B cell (primary cell): Measurements from ENCODE around the gene MLLT3. TPM values are rescaled to one million over a fixed set of nuclear protein-coding genes. Genes with fewer than 3 reads are reported as not detected.

Experiments
- ATAC-seq: fragments of 200-7000 bp; cut with Tn5 transposase; one replicate; pipeline ENCODE4 v1.10.0; 2021; ENCODE audit warnings: low read depth, mild to moderate bottlenecking, moderate number of reproducible peaks, moderate library complexity
- CTCF ChIA-PET: fragments of 350-600 bp; sonication (Branson Sonifier 250); formaldehyde crosslinking; loops from one replicate; lab custom pipeline; 2021; ENCODE audit warnings: antibody characterized with exemption, inconsistent platforms; lab: Charles Lee
- POLR2A ChIA-PET: fragments of 350-600 bp; sonication (Branson Sonifier 250); formaldehyde crosslinking; loops from one replicate; lab custom pipeline; 2021; ENCODE audit warnings: antibody characterized with exemption; lab: Charles Lee
- DNase-seq: peaks from one replicate; pipeline ENCODE4 v3.0.0; 2013
- H2AFZ ChIP-seq: 2 replicates; pipeline ENCODE4 v1.6.1; 2012; ENCODE audit warnings: mild to moderate bottlenecking, low read depth, low read length; ENCODE audit not compliant: insufficient read depth, poor library complexity, severe bottlenecking
- H3K27ac ChIP-seq, 2 donors: 1 replicate in 1 of 2; 2 replicates in 1 of 2; pipeline ENCODE4 v1.5.1; 2012 to 2013; ENCODE audit warnings: low read length in 2 of 2, mild to moderate bottlenecking in 2 of 2, moderate library complexity in 1 of 2
- H3K27me3 ChIP-seq, 4 experiments: fragments of 200-600 bp in 1 of 4; sonication (generic) in 1 of 4; replicated peaks in 1 of 4; 1 replicate in 2 of 4; 2 replicates in 2 of 4; pipeline versions ENCODE4 v1.6.1 to v1.7.0; 2013 to 2016; ENCODE audit warnings: low read length in 3 of 4, mild to moderate bottlenecking in 2 of 4, mixed read lengths in 1 of 4, moderate library complexity in 1 of 4; ENCODE audit not compliant: insufficient read depth in 4 of 4, control insufficient read depth in 3 of 4; ENCODE audit errors: control extremely low read depth in 1 of 4
- H3K36me3 ChIP-seq, 2 experiments: replicated peaks in 1 of 2; 1 replicate in 1 of 2; 2 replicates in 1 of 2; pipeline versions ENCODE4 v1.6.1 to v1.7.1; 2013; ENCODE audit warnings: low read length in 1 of 2; ENCODE audit not compliant: insufficient read depth in 2 of 2, control insufficient read depth in 1 of 2; ENCODE audit errors: control extremely low read depth in 1 of 2, extremely low read depth in 1 of 2
- H3K4me1 ChIP-seq, 2 donors: fragments of 200-600 bp in 1 of 2; sonication (generic) in 1 of 2; 1 replicate in 1 of 2; 2 replicates in 1 of 2; pipeline versions ENCODE4 v1.5.1 to v1.6.1; 2013 to 2017; ENCODE audit warnings: low read length in 2 of 2; ENCODE audit not compliant: control insufficient read depth in 2 of 2, insufficient read depth in 2 of 2
- H3K4me2 ChIP-seq: replicated peaks from 2 replicates; pipeline ENCODE3; 2012; ENCODE audit warnings: mild to moderate bottlenecking, low read depth, low read length; ENCODE audit not compliant: poor library complexity, severe bottlenecking
- H3K4me3 ChIP-seq, 5 experiments: fragments of 200-600 bp in 1 of 5; sonication (generic) in 1 of 5; 1 replicate in 3 of 5; 2 replicates in 2 of 5; pipeline versions ENCODE4 v1.5.1 to v1.7.0; 2011 to 2016; ENCODE audit warnings: low read length in 4 of 5, mild to moderate bottlenecking in 4 of 5, low read depth in 2 of 5, control low read depth in 1 of 5, moderate library complexity in 1 of 5; ENCODE audit not compliant: insufficient read depth in 1 of 5; ENCODE audit errors: control extremely low read depth in 1 of 5, extremely low read depth in 1 of 5
- H3K79me2 ChIP-seq: fragments of 200-600 bp; sonication (generic); one replicate; pipeline ENCODE4 v1.6.0; 2016; ENCODE audit warnings: low read length; ENCODE audit not compliant: control insufficient read depth, insufficient read depth
- H3K9ac ChIP-seq: fragments of 200-600 bp; sonication (generic); 2 replicates; pipeline ENCODE4 v1.6.1; 2017; ENCODE audit warnings: mild to moderate bottlenecking, low read length, moderate library complexity
- H3K9me3 ChIP-seq, 3 donors: one replicate each; pipeline versions ENCODE4 v1.6.1 to v1.7.1; 2013; ENCODE audit warnings: low read length in 2 of 3; ENCODE audit not compliant: control insufficient read depth in 2 of 3, insufficient read depth in 1 of 3; ENCODE audit errors: control extremely low read depth in 1 of 3
- H4K20me1 ChIP-seq: 2 replicates; pipeline ENCODE4 v1.6.0; 2012; ENCODE audit warnings: mild to moderate bottlenecking, low read length; ENCODE audit not compliant: insufficient read depth, control insufficient read depth, poor library complexity, severe bottlenecking
- H3K27ac Mint-ChIP-seq: one replicate; pipeline ENCODE4 v1.8.0; 2021; ENCODE audit warnings: mixed read lengths
- H3K27me3 Mint-ChIP-seq: one replicate; pipeline ENCODE4 v1.8.0; 2021; ENCODE audit warnings: mixed read lengths
- H3K4me1 Mint-ChIP-seq: one replicate; pipeline ENCODE4 v1.8.0; 2021; ENCODE audit warnings: mixed read lengths
- H3K4me3 Mint-ChIP-seq: one replicate; pipeline ENCODE4 v1.8.0; 2021; ENCODE audit warnings: mixed read lengths
- H3K9me3 Mint-ChIP-seq: one replicate; pipeline ENCODE4 v1.8.0; 2022; ENCODE audit warnings: mixed read lengths; ENCODE audit not compliant: insufficient read depth
- CTCF ChIP-seq: fragments of 200-600 bp; IDR thresholded peaks from one replicate; pipeline ENCODE4 v1.8.0; 2022; ENCODE audit warnings: antibody characterized with exemption, mild to moderate bottlenecking
- EZH2 ChIP-seq: IDR thresholded peaks from 2 replicates; pipeline ENCODE4 v1.6.1; 2012; ENCODE audit warnings: borderline replicate concordance, low read depth, mild to moderate bottlenecking, moderate library complexity, low read length; ENCODE audit not compliant: insufficient read depth, poor library complexity, severe bottlenecking
- WGBS: methylation state at CpG from one replicate; pipeline ENCODE4 v1.1.5; 2013; ENCODE audit warnings: missing lambda C conversion rate; ENCODE audit not compliant: insufficient coverage; 5-methylcytosine and 5-hydroxymethylcytosine counted together
- intact Hi-C: fragments of 100-400 bp; cut with micrococcal nuclease; formaldehyde crosslinking; loops from one replicate; pipeline ENCODE4 v1.10.0; 2022
- polyA plus RNA-seq: library from polyadenylated mRNA; depleted of rRNA; stranded (reverse); fragments of >200 nt; gene quantifications from 2 replicates; pipeline ENCODE4 v1.2.3, GENCODE V29; 2012
- total RNA-seq, 2 donors: library from RNA; stranded (reverse); fragments of 120-200 nt in 1 of 2; gene quantifications; 1 replicate in 1 of 2; 2 replicates in 1 of 2; pipeline versions ENCODE4 v1.2.3 to v1.2.4, GENCODE V29; 2013 to 2022

Gene MLLT3
- total and polyA plus RNA-seq, 2 donors (not counting 1 experiment from before 2014, with no cell fraction given), result 3.4 to 3.6 TPM

DNA sequence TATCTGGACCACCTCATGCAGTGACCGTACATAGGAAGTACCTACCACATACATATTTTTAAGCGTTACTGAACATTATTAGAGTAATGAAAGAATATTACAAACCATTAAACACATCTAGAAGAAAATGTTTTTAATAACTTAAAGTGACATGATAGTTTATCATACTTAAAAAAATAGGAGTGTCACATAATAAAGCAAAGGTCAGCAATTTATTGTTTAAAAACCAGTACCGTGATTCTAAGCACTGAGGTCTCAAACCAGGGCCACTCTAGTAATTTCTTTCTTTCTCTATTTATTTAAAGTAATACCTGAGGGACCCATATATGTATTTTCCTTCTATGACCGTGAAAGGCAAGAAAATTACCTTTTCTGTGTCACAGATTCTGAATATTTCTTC lies 216.0 kb downstream of the MLLT3 start:
- no peaks in the 10 kb centered on the region for H4K20me1 ChIP-seq
- DNase-seq (no peak), ATAC-seq (no peak)
- ChIA-PET POLR2A (no interaction called here), CTCF (no interaction called here)
- H3K4me1 Mint-ChIP-seq, result peaks cover 1% of the 10 kb centered on the region
- H3K36me3 ChIP-seq, result no peaks in the 10 kb centered on the region
- H3K27me3 Mint-ChIP-seq, result no peaks in the 10 kb centered on the region
- H3K4me2 ChIP-seq, result no peak overlapping the region
- H3K9me3 ChIP-seq, result no peaks in the 10 kb centered on the region
- H3K9me3 Mint-ChIP-seq, result no peaks in the 10 kb centered on the region
- H2AFZ ChIP-seq, result no peak overlapping the region
- H3K27ac ChIP-seq, result no peak overlapping the region
- H3K4me3 ChIP-seq, result no peak overlapping the region
- no peaks in the 10 kb centered on the region for H3K4me1 ChIP-seq
- intact Hi-C loops, result no loop called here
- no peak overlapping the region for H3K9ac ChIP-seq
- WGBS, result no CpG with 5 or more reads among the region's 4 CpGs
- TF ChIP-seq CTCF (no peak), EZH2 (no peak)
- no peaks in the 10 kb centered on the region for H3K79me2 ChIP-seq
- H3K4me3 Mint-ChIP-seq, result no peak overlapping the region
- H3K27ac Mint-ChIP-seq, result no peak overlapping the region
- H3K27me3 ChIP-seq, result no peaks in the 10 kb centered on the region

DNA sequence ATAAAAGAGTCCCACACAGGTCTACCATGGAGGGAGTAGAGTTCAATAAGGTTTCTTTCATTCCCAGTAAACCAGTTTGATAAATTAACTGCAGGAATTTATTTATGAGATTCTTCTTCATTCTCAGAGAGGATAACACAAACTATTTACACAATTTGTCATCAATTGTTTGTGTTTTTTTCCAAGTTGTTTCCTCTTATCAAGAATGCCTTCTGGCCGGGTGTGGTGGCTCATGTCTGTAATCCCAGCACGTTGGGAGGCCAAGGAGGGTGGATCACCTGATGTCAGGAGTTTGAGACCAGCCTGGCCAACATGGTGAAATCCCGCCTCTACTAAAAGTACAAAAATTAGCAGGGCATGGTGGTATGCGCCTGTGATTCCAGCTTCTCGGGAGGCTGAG lies 216.7 kb downstream of the MLLT3 start:
- no peak overlapping the region for H3K4me3 ChIP-seq
- no peak overlapping the region for H3K27ac Mint-ChIP-seq
- WGBS, result 98% methylated on average over 5 of the region's 5 CpGs
- H3K9me3 Mint-ChIP-seq, result no peaks in the 10 kb centered on the region
- H3K27ac ChIP-seq, result no peak overlapping the region
- no peaks in the 10 kb centered on the region for H3K27me3 ChIP-seq
- no peaks in the 10 kb centered on the region for H3K79me2 ChIP-seq
- no peak overlapping the region for H3K4me3 Mint-ChIP-seq
- DNase-seq, result no peak
- no peak overlapping the region for H2AFZ ChIP-seq
- no peak overlapping the region for H3K4me2 ChIP-seq
- CTCF ChIA-PET, result no interaction called here
- H3K36me3 ChIP-seq, result no peaks in the 10 kb centered on the region
- H3K27me3 Mint-ChIP-seq, result no peaks in the 10 kb centered on the region
- H3K9me3 ChIP-seq, result no peaks in the 10 kb centered on the region
- no peak overlapping the region for H3K9ac ChIP-seq
- TF ChIP-seq CTCF, result no peak
- POLR2A ChIA-PET, result no interaction called here
- no peak for ATAC-seq
- H3K4me1 Mint-ChIP-seq, result peaks cover 1% of the 10 kb centered on the region
- H3K4me1 ChIP-seq, result no peaks in the 10 kb centered on the region
- intact Hi-C loops, result no loop called here
- no peaks in the 10 kb centered on the region for H4K20me1 ChIP-seq
